Fibroblast of the aortic adventitia (primary cell): Measurements from ENCODE around the gene SCAF4. TPM values are rescaled to one million over a fixed set of nuclear protein-coding genes. Genes with fewer than 3 reads are reported as not detected.

Source experiments
- DNase-seq: peaks from one replicate; pipeline ENCODE4 v3.0.0-alpha.2; 2010; ENCODE audit warnings: low read depth
- H3K4me3 ChIP-seq: 2 replicates; pipeline ENCODE4 v1.5.1; 2011; ENCODE audit warnings: low read depth, mild to moderate bottlenecking, control low read depth, low read length, moderate library complexity
- CTCF ChIP-seq: IDR thresholded peaks from 2 replicates; pipeline ENCODE4 v1.5.1; 2011; ENCODE audit warnings: mild to moderate bottlenecking, low read length, control low read depth, inconsistent platforms; ENCODE audit not compliant: insufficient read depth
- total RNA-seq: library from RNA; depleted of rRNA; stranded (reverse); fragments of >200 nt; gene quantifications from 2 replicates; pipeline ENCODE4 v1.2.3, GENCODE V29; 2012; ENCODE audit warnings: low replicate concordance

The SCAF4 gene
- total RNA-seq, 1 donor = 14.5 TPM

- no peak for DNase-seq
- no peak for TF ChIP-seq CTCF
- H3K4me3 ChIP-seq = no peak overlapping the region
These were observed 23.1 kb upstream of the SCAF4 start for GRCh38 chr21:31755027-31755426.

GRCh38 chr21:31754708-31754960 is 22.7 kb upstream of the SCAF4 start:
- TF ChIP-seq CTCF = no peak
- DNase-seq = no peak
- no peak overlapping the region for H3K4me3 ChIP-seq

DNA sequence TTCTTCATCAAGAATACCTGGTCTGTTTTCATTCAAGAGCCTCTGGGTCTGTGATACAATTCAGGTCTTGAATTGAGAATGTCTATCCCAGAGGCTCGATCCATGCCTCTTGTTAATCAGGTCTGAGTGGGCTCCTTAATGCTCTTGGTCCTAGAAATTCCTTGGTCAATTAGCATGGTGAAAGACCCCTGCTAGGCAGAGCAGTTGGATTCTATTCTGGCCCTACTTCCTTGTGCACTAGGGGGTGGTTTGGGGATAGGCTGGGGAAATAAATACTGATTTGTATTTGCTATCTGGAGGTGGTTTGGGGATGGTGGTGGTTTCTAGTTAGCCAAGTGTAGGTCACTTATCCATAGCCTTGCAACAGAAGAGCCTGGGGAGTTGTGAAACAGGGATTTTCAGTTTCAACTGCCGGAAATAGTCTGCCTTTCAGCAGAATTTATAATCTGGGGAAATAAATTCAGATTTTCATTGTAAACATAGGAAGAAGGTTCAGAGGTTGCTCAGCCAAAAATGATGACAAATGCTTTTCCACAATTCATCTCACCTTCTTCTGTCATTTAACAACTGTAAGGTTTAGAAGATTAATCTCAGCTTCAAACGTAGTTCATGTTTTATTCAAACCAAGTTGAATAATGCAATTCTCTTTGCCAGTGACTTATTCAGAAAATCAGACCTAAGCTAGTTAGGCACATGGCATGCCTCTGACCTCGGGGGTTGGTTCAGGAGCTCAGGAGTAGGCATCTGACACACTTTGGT is 22.2 kb upstream of the SCAF4 start:
- DNase-seq = no peak
- no peak overlapping the region for H3K4me3 ChIP-seq
- no peak for TF ChIP-seq CTCF

DNA sequence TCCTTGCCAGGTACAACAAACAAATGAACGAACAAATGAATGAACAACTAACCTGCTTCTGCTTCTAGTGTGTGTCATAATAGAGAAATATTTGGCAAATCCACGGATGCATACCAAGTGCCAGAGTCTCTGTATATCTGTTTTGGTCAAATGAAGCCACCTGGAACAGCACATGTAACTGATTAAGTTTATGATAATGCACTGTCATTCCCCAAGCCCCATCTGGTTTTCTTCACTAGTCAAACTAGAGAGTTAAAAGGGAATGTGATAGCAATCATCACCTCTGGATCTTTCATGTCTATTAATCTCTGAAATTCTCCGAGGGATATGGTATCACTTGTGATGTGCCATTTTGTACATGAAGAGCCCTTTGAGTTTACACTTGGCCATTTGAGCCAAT is 21.0 kb upstream of the SCAF4 start:
- no peak overlapping the region for H3K4me3 ChIP-seq
- no peak for TF ChIP-seq CTCF
- DNase-seq = no peak

DNA sequence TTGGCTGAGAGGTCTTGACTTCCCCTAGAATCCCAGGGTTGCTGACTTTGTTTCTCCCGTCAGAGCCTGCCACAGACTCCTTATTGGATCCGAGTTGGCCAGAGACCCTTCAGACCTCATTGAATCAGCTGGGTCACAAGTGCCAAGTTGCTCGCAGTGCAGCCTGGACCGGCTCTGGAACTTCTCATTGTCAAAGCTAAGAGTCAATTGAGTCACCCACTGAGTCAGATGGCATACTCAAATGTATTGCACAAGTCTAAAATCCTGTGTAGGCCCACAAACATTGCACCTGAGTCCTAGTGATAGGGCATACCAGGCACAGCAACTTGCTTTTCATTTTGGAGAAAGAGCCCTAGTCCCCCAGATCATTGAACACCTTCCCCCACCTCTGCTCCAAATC is 20.4 kb upstream of the SCAF4 start:
- no peak overlapping the region for H3K4me3 ChIP-seq
- peak; percentile 79 for DNase-seq
- no peak for TF ChIP-seq CTCF

- peak; percentile 63 for DNase-seq
- no peak for TF ChIP-seq CTCF
- H3K4me3 ChIP-seq = no peak overlapping the region
These were observed 18.9 kb upstream of the SCAF4 start for GRCh38 chr21:31750843-31751242.

- DNase-seq = no peak
- H3K4me3 ChIP-seq = no peak overlapping the region
- TF ChIP-seq CTCF = no peak
These were observed 12.4 kb upstream of the SCAF4 start for GRCh38 chr21:31744182-31744800.
